ENCODE data around the gene HSPB6.

HSPB6 gene

DNA sequence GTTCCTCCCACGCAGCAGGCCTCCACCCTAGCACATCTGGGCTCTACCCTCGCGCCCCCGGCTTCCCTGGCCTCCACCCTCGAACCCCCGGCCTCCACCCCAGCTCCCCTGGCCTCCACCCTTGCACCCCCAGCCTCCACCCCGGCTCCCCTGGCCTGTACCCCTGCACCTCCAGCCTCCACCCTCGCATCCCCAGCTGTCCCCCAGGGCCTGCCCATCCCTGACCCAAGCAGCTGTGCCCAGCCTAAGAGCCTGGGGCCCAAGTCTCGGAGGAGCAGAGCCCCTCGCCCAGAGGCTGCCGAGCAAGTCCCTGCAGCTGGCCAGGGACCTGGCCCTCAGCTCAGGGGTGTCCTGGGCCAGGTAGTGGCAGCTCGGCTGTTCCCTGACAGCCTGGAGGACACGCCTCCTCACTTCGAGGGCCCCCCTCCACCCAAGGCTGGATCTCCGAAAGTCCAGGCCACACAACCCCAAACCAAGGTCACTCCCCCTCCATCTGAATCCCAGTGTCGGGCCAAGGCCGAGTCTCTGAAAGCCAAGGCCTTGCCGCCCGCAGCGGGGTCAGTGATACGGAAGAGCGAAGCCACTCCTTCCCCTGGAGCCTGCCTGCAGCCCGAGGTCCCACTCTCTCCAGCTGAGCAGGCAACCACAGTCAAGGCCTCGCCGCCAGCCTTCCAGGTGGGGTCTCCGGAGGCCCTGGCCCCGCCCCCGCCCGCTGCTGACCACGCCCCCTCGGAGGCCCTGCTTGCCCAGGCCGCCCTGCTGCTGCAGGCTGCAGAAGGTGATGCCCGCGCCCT is 10.7 kb upstream of the HSPB6 start:
- no peak for DNase-seq (ENCODE audit: low read depth)

DNA sequence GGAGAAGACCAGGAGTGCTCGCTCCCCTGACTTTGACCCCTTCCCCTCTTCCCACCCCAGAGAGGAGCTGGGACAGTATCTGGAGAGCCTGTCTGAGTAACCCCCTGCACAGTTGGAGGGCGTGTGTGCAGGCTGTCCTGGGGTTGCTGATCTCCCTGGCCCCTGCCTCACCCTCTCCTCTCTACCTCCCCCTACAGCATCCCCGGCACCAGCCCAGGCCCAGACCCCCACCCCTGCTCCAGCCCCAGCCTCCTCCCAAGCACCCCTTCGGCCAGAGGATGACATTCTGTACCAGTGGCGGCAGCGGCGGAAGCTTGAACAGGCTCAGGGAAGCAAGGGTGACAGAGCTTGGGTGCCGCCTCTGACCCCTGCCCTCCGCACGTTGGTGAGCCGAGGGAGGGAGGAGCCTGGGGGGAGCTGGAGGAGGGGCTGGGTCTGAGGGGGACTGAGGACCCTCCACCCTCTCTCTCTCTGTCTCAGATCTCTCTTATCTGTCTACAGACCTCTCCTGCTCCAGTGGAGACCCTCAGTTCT is 9.8 kb upstream of the HSPB6 start:
- DNase-seq (ENCODE audit: low read depth), result no peak

GRCh38 chr19:35764432-35765315 is 7.8 kb upstream of the HSPB6 start:
- no peak for DNase-seq (ENCODE audit: low read depth)

GRCh38 chr19:35760711-35761349 is 4.0 kb upstream of the HSPB6 start:
- DNase-seq (ENCODE audit: low read depth), result no peak

- DNase-seq (ENCODE audit: low read depth), result no peak
These were observed 2.9 kb upstream of the HSPB6 start for GRCh38 chr19:35759697-35760096.

GRCh38 chr19:35757749-35758608 is 1.1 kb upstream of the HSPB6 start, which contains the start of gene PROSER3:
Gene PROSER3 (plus strand): TSS chr19:35758176. CDS start chr19:35758216, 40 bp downstream.
- peak; percentile 100 for DNase-seq (ENCODE audit: low read depth)

DNA sequence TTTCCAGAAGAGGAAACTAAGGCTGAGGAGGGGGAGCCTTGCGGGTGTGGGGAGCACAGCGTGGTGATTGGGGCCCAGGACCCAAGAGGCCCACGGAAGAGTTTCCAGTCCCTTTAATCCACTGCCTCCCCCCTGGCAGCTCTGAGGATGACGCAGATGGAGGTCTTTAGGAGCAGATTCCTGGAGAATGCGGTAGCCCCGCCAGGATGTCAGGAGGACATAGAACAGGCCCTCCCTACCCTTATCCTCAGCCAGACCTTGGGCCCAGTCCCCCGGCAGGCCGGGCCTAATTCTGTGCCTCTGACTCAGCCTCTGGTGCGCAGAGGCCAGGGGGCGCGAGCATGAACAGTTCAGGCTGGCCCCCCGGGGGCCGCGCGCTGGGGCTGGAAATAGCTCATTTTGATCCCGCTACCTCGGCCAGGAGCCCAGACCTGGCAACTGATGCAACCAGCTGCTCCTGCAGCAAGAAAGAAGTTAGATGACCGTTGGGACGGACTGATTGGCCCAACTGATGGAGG is 461 bp upstream of the HSPB6 start:
- DNase-seq (ENCODE audit: low read depth), result peak; percentile 76

GRCh38 chr19:35755550-35756376 is 1.1 kb downstream of the HSPB6 start:
- DNase-seq (ENCODE audit: low read depth), result no peak

- DNase-seq (ENCODE audit: low read depth), result no peak
These were observed 1.7 kb downstream of the HSPB6 start for GRCh38 chr19:35755131-35755549.

GRCh38 chr19:35754370-35755130 is 2.3 kb downstream of the HSPB6 start:
- DNase-seq (ENCODE audit: low read depth), result no peak

DNA sequence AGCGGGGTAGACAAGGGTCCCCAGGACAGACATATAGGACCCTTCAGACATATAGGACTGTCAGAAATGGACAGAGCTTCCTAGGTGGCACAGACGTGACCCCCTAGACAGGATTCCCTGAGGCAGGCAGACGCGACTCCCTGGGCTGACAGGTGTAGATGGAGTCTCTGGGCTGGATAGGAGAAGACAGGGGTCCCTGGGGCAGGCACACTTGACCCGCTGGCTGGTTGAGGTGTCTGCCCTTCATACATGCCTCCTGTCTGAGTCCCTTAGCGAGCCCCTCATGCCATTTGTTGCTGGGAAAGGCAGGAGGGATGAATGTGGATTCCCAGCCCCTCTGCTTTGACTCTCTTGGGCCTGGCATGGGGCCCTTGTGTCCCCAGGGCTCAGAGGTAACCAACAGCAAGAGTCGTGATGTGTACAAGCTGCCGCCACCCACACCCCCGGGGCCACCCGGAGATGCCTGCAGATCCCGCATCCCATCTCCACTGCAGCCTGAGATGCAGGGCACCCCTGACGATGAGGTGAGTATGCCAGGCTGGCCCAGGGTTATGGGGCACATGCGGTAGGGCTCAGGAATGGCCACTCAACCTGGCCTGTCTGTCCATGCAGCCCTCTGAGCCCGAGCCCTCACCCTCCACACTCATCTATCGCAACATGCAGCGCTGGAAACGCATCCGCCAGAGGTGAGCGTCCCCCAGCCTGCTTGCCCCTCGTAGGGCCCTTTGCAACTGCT is 3.0 kb downstream of the HSPB6 start:
- no peak for DNase-seq (ENCODE audit: low read depth)

GRCh38 chr19:35752746-35753350 is 4.0 kb downstream of the HSPB6 start:
- no peak for DNase-seq (ENCODE audit: low read depth)

- DNase-seq (ENCODE audit: low read depth), result no peak
These were observed 4.7 kb downstream of the HSPB6 start for GRCh38 chr19:35751839-35752745.

- DNase-seq (ENCODE audit: low read depth), result no peak
These were observed 6.7 kb downstream of the HSPB6 start for GRCh38 chr19:35750167-35750566.

DNA sequence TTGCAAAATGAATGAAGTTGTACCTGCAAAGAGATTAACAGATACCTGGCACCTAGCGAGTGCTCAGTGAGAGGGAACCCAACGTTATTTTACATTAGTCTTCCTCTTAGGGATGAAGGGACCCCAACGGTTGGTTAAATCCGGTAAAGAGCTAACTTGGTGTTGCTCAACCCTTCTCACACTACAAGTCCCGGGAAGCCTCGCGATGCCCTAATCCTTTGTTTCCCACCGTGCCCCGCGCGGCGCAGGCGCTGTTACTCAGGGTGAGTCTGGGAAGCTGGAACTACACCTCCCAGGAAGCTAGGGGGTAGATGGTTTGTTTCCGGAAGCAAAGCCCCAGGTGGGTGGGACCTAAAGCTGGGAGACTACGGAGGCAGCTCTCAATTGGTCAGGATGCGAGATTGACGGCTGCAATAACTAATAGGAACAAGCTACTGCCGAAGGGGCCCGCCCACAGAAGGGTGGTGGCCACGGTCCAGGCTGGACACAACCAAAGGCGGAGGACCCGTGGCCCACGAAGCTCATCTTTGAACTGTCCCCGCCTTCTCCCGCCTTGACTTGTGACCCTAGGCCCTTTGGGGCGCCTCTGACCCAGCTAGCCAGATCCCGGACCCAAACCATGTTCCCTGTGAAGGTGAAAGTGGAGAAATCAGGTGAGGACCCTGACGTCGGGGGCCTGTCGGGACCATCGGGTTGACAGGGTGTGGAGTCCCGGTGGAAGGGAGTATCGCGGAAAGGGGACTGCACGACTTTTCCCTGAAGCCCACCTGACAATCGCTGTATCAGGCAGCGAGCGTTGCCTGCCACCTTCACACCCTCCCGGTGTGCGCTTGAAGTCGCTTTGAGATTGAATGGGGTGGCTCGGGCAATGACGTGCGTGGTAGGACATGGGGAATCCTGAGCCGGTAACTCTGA is 8.5 kb downstream of the HSPB6 start, which contains the start of gene LIN37:
Gene LIN37 (plus strand): TSS at position 471 of the 915 bp plus-strand sequence. CDS start 149 bp downstream, at position 620.
- peak; percentile 99 for DNase-seq (ENCODE audit: low read depth)

GRCh38 chr19:35746531-35746930 is 10.3 kb downstream of the HSPB6 start:
- DNase-seq (ENCODE audit: low read depth), result no peak
